NCI-H2171 (cell line): Measurements from ENCODE around the gene TMEM161B.
"Not testable (repeated sequence)": the region's sequence is repeated elsewhere in the genome, so short reads cannot be mapped to it uniquely, and the experiment has no call there.

ENCODE experiments used
- DNase-seq: peaks from one replicate; lab custom pipeline; 2025; lab: John Stamatoyannopoulos, UW

TMEM161B gene

DNA sequence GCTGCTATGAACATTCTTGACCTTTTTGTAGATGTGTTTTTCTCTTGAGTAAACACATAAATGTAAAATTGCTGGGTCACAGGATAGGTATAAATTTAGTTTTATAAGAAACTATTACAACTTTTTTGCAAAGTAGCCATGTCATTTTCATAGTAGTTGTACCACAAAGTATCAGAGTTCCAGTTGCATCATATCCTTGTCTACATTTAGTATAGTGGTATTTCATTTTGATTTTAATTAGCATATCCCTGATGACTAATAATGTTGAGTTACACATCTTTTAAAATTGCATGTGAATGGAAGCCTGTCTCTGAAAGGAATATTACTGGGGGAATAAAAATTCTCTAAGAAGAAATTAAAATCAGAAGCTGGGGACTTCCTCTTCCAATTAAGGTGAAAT, 85.4 kb downstream of the TMEM161B start:
- no peak for DNase-seq

- DNase-seq: not testable (repeated sequence)
These were observed 91.2 kb downstream of the TMEM161B start for GRCh38 chr5:88177486-88177885.

DNA sequence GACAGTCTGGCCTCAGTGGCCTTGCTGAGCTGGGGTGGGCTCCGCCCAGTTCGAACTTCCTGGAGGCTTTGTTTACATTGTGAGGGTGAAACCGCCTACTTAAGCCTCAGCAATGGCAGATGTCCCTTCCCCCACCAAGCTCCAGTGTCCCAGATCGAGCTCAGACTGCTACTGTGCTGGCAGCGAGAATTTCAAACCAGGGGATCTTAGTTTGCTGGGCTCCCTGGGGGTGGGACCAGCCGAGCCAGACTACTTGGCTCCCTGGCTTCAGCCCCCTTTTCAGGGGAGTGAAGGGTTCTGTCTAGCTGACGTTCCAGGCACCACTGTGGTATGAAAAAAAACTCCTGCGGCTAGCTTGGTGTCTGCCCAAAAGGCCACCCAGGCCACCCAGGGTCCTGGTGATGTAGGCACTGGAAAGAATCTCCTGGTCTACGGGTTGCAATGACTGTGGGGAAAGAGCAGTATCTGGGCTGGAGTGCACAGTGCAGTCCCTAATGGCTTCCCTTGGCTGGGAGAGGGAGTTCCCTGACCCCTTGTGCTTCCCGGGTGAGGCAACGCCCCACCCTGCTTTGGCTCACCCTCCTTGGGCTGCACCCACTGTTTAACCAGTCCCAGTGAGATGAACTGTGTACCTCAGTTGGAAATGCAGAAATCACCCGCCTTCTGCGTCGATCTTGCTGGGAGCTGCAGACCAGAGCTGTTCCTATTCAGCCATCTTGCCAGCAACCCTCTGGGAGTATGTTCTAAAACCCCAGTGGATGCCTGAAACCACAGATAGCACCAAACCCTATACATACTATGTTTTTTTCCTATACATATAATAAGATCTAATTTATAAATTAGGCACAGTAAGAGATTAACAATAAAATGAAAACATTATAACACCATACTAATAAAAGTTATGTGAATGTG, 95.5 kb downstream of the TMEM161B start:
- no peak for DNase-seq

DNA sequence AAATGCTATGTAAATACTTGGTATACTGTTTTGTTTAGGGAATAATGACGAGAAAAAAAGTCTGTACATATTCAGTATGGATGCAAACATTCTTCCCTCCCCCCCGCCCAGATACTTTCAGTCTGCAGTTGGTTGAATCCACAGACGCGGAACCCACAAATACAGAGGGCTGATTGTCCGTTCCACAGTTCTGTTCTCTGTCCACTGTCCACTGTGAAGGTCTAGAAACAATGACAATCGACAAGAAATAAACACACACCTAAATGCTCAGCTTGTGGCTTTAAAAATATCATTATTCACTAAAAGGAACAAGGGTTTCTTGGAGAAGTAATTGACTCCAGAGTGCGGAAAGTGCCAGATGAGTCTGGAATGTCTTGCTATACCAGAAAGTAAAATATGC, 109.1 kb downstream of the TMEM161B start:
- DNase-seq: no peak

- DNase-seq: no peak
These were observed 110.6 kb downstream of the TMEM161B start for GRCh38 chr5:88158056-88158455.

- no peak for DNase-seq
These were observed 113.8 kb downstream of the TMEM161B start for GRCh38 chr5:88154891-88155290.

DNA sequence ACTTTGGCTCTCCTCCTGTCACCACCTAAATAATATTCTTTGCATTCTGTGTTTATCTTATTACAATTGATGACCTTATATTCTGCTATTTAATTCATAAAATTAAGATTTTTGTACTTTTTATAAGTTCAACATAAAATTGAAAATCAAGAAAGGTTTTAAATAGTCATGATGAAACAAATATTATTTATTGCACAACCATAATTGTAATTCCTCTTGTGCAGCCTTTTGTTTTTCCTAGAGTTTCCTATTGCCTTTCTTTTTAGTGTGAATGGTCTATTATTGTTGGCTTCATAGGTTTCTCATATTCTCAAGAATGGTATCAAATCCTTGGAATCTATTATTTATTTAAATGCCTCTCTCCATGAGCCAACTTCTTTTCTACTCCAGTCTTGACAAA, 117.9 kb downstream of the TMEM161B start:
- DNase-seq: no peak

DNA sequence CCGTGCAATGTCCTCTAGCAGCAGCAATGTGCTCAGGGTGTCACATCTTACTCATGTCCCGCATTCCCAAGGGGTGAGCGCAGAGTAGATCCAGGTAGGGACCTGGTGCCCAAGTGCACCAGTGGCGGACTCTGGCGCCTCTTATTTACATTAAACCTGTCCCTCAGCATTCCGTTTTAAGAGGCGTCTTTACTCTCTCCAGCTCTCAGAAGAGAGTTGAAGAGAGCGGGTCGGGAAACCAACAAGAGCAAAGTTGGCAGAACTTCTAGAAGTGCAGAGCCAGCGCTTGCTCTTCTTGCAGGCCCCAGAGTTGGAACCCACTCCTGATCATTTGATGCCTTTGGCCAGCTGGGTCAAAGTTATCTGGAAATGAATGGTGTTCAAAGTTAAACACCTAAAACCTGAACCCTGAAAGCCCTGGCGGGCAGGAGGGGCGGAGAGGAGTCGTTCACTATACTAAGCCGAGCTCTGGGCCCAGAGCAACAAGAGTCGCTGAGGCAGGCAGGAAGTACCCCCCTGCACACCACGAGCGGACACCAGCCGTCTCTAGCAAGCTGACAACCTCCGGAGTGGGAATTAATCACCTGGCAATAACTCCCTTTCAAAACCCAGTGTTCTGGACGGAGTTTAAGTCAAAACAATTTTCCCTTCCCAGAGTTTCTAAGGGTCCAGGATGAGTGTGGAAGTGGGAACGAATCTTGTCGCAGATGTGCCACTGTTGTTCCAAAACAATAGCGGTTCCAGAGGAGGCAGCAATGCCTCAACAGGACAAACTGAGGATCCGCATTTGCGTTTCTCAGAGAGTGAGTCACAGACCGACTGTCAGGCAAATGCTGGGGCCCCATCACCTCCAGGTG, 122.8 kb downstream of the TMEM161B start:
- no peak for DNase-seq

DNA sequence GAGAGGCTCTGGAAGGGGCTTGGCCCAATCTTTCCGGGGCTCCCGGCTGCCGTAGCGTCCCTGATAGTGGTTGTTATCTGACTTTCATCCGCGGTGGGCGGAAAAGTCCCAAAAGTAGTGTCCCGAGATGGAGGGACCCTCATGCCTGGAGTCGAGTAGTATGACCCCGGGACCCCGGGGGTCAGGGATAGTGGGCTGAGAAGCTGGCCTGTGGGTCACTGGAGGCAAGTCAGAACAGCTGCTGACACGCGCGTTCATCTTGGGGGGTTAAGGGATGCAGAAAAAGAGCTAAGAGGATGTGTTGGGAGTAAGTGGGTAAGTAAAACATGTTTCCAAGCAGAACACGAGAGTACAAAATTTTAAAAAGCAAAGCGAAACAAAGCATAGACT, 123.4 kb downstream of the TMEM161B start:
- no peak for DNase-seq
